GM19397 (cell line): ENCODE data around the gene FTO.

Source experiments
- ATAC-seq: cut with Tn5 transposase; IDR thresholded peaks from one replicate; pipeline ENCODE4 v1.9.1; 2021; ENCODE audit warnings: mild to moderate bottlenecking, moderate library complexity; ENCODE audit not compliant: unreplicated experiment

Gene FTO

GRCh38 chr16:53991754-53992378, 287.9 kb downstream of the FTO start:
- no peak for ATAC-seq

- ATAC-seq: no peak
Observed at GRCh38 chr16:53995378-53995777, 291.4 kb downstream of the FTO start.

- ATAC-seq: no peak
Observed at GRCh38 chr16:53996961-53997360, 293.0 kb downstream of the FTO start.

GRCh38 chr16:53998024-53998810, 294.3 kb downstream of the FTO start:
- no peak for ATAC-seq

- no peak for ATAC-seq
Observed at GRCh38 chr16:53998966-53999522, 295.1 kb downstream of the FTO start.

- ATAC-seq: no peak
Observed at GRCh38 chr16:53999841-54000240, 295.9 kb downstream of the FTO start.

GRCh38 chr16:54000361-54000760, 296.4 kb downstream of the FTO start:
- no peak for ATAC-seq

GRCh38 chr16:54006693-54007092, 302.7 kb downstream of the FTO start:
- no peak for ATAC-seq

GRCh38 chr16:54007504-54007903, 303.5 kb downstream of the FTO start:
- no peak for ATAC-seq

- ATAC-seq: no peak
Observed at GRCh38 chr16:54009464-54010176, 305.7 kb downstream of the FTO start.

- no peak for ATAC-seq
Observed at GRCh38 chr16:54015147-54015546, 311.2 kb downstream of the FTO start.

GRCh38 chr16:54022362-54022761, 318.4 kb downstream of the FTO start:
- ATAC-seq: no peak

- ATAC-seq: no peak
Observed at GRCh38 chr16:54026456-54026855, 322.5 kb downstream of the FTO start.

- ATAC-seq: no peak
Observed at GRCh38 chr16:54027062-54027461, 323.1 kb downstream of the FTO start.

- ATAC-seq: no peak
Observed at GRCh38 chr16:54027558-54027957, 323.6 kb downstream of the FTO start.

- ATAC-seq: no peak
Observed at GRCh38 chr16:54027995-54028394, 324.0 kb downstream of the FTO start.

GRCh38 chr16:54030451-54030850, 326.5 kb downstream of the FTO start:
- no peak for ATAC-seq

- no peak for ATAC-seq
Observed at GRCh38 chr16:54031107-54031760, 327.3 kb downstream of the FTO start.

GRCh38 chr16:54033747-54034146, 329.8 kb downstream of the FTO start:
- ATAC-seq: no peak

- ATAC-seq: no peak
Observed at GRCh38 chr16:54034684-54035083, 330.7 kb downstream of the FTO start.

GRCh38 chr16:54040480-54040879, 336.5 kb downstream of the FTO start:
- ATAC-seq: no peak
